Transverse colon (tissue), 4 donors: ENCODE results near the gene OR2V1. TPM values are rescaled to one million over a fixed set of nuclear protein-coding genes. Genes with fewer than 3 reads are reported as not detected.
"Not testable (repeated sequence)": the region's sequence is repeated elsewhere in the genome, so short reads cannot be mapped to it uniquely, and the experiment has no call there.

ENCODE experiments used
- DNase-seq: peaks from one replicate; pipeline ENCODE4 v3.0.0-alpha.2; 2019
- H3K27ac ChIP-seq, 4 donors: fragments of 200-600 bp; sonication (generic); 2 replicates each; pipeline ENCODE4 v1.5.1; 2016 to 2018; ENCODE audit warnings: inconsistent platforms in 4 of 4
- H3K27me3 ChIP-seq: fragments of 200-600 bp; sonication (generic); 2 replicates; pipeline ENCODE4 v1.5.1; 2017; ENCODE audit warnings: inconsistent platforms
- H3K36me3 ChIP-seq, 4 donors: fragments of 200-600 bp; sonication (generic); 2 replicates each; pipeline ENCODE4 v1.5.1; 2017 to 2019; ENCODE audit warnings: inconsistent platforms in 4 of 4
- H3K4me1 ChIP-seq, 4 donors: fragments of 200-600 bp; sonication (generic); 2 replicates each; pipeline ENCODE4 v1.5.1; 2017 to 2020; ENCODE audit warnings: inconsistent platforms in 4 of 4
- H3K4me3 ChIP-seq, 4 donors: fragments of 200-600 bp; sonication (generic); 1 replicate in 1 of 4; 2 replicates in 3 of 4; pipeline versions ENCODE4 v1.5.1 to v1.6.1; 2017 to 2019; ENCODE audit warnings: inconsistent platforms in 4 of 4
- H3K9me3 ChIP-seq, 2 donors: fragments of 200-600 bp; sonication (generic); 2 replicates each; pipeline ENCODE4 v1.5.1; 2017 to 2019; ENCODE audit warnings: inconsistent platforms in 2 of 2
- CTCF ChIP-seq, 5 experiments: fragments of 200-600 bp in 3 of 5; fragments of 450-650 bp in 2 of 5; sonication (generic) in 3 of 5; IDR thresholded peaks; 1 replicate in 2 of 5; 2 replicates in 3 of 5; pipeline ENCODE4 v1.5.1; 2016 to 2017; ENCODE audit warnings: antibody characterized with exemption in 5 of 5, inconsistent platforms in 3 of 5, mild to moderate bottlenecking in 2 of 5, moderate library complexity in 1 of 5
- EP300 ChIP-seq: sonication (generic); formaldehyde crosslinking; IDR thresholded peaks from one replicate; pipeline ENCODE4 v1.6.1; 2017; ENCODE audit warnings: antibody characterized with exemption, low read depth
- POLR2A ChIP-seq: fragments of 450-650 bp; IDR thresholded peaks from one replicate; pipeline ENCODE4 v1.6.1; 2016; ENCODE audit warnings: antibody characterized with exemption, mild to moderate bottlenecking, moderate library complexity
- POLR2AphosphoS5 ChIP-seq, 3 donors: sonication (generic); formaldehyde crosslinking; IDR thresholded peaks; one replicate each; pipeline ENCODE4 v1.6.1; 2016; ENCODE audit warnings: antibody characterized with exemption in 3 of 3
- WGBS, 2 donors: methylation state at CpG; one replicate each; pipeline ENCODE4 v1.1.5; 2018; ENCODE audit warnings: low coverage in 1 of 2; 5-methylcytosine and 5-hydroxymethylcytosine counted together
- in situ Hi-C, 4 donors: fragments of 200-750 bp; cut with MboI; loops; one replicate each; pipeline versions ENCODE4 v1.15.0 to v1.15.1; 2017; ENCODE audit warnings: low sequenced_read_pairs in 3 of 4, low pct_ligation_motif_present in 1 of 4, low pct_unique_long_range_greater_than_20kb in 1 of 4
- intact Hi-C: fragments of 100-400 bp; cut with DNase I; formaldehyde crosslinking; loops from one replicate; pipeline ENCODE4 v1.15.1; 2023; ENCODE audit warnings: low total_unique reads
- total RNA-seq, 4 donors: library from RNA; depleted of rRNA; stranded (reverse); fragments of >200 nt; gene quantifications; one replicate each; pipeline ENCODE4 v1.1.0, GENCODE V29; 2016

OR2V1 gene
- total RNA-seq, 4 donors from 2014 or later: not detected

DNA sequence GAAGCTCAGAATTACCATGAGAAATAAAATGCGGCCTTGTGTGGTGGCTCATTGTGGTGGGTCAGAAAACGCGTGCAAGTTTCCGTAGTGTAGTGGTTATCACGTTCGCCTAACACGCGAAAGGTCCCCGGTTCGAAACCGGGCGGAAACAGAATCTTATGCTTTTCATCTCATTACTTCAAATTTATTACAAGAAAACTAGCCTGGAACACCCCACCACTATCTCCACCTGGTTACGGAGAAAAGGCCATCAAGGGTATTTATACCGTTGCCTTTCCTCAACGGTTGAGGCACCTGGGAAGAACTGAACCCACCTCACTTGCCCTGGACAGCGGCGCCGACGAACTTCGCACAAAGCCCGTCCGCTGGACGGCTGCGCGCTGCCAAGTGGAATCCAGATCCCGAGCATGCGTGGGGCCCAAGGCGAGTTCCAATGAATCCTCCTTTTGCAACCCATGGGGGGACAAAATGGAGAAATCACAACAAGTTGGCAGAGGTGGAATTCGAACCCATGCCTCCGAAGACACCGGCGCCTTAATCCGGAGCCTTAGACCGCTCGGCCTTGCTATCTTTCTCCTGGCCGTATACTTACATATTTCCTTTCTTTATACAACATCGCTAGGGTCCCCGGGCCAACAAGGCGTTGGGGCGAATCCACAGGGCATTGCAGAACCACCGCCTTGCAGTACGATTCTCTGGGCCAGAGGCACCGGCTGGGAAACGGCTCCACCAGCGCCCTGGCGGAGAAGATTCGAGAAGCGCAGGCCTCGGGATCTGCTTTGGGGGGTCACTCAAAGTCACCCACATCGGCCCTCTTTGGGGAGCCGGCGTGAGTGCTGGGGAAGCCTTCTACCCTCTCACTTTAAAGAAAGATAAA is 33.3 kb upstream of the OR2V1 start:
- Histone ChIP-seq H3K9me3 (no peaks in the 10 kb centered on the region), H3K27ac (no peak overlapping the region), H3K4me3 (no peak overlapping the region), H3K27me3 (peaks cover 64% of the 10 kb centered on the region), H3K36me3 (no peaks in the 10 kb centered on the region), H3K4me1 (peaks cover 0 to 3% (median 0%) of the 10 kb centered on the region in 4 donors)
- WGBS, 2 donors: 48% methylated on average over 52 of the region's 52 CpGs; no CpG with 5 or more reads in 1 of the 2 donors
- in situ Hi-C loops: no loop called here
- DNase-seq: no peak
- TF ChIP-seq EP300: no peak
- no peak for TF ChIP-seq POLR2AphosphoS5 (IDR thresholded peaks at IDR 0.05)
- no peak for TF ChIP-seq POLR2A
- TF ChIP-seq CTCF (IDR thresholded peaks at IDR 0.05): no peak
- intact Hi-C loops: no loop called here

DNA sequence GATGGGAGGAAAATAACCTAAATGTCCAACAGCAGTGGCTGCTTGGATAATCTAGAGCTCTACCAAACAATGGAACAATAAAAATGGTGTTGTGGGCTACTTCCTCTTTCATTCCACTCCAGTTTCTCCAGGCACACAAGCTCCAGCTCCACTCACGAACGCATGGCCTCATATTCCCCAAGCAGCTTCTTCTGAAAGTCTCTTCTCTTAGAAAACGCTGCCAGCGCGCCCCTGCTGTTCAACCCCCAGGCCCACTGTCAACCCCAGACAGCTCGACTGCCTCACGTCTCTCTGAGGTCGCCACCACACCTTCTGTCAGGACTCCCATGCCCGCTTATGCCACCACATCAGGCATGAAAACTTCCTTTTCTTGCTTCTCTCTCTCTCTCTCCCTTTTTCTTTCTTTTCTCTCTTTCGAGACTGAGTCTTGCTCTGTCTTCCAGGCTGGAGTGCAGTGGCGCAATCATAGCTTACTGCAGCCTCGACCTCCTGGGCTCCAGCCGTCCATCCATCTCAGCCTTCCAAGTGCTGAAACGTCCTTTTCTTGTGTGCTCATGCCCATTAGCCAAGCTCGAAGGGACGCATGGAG is 32.6 kb upstream of the OR2V1 start:
- peaks cover 57% of the 10 kb centered on the region for H3K27me3 ChIP-seq
- in situ Hi-C loops: no loop called here
- H3K36me3 ChIP-seq: no peaks in the 10 kb centered on the region
- intact Hi-C loops: no loop called here
- TF ChIP-seq POLR2A (no peak), EP300 (no peak), POLR2AphosphoS5 (IDR thresholded peaks at IDR 0.05) (no peak), CTCF (IDR thresholded peaks at IDR 0.05) (no peak)
- WGBS, 2 donors: 49 to 65% methylated on average over 11 to 16 of the region's 16 CpGs
- no peak overlapping the region for H3K4me3 ChIP-seq
- no peak for DNase-seq
- H3K27ac ChIP-seq: no peak overlapping the region
- peaks cover 0 to 3% (median 0%) of the 10 kb centered on the region in 4 donors for H3K4me1 ChIP-seq
- H3K9me3 ChIP-seq: no peaks in the 10 kb centered on the region

DNA sequence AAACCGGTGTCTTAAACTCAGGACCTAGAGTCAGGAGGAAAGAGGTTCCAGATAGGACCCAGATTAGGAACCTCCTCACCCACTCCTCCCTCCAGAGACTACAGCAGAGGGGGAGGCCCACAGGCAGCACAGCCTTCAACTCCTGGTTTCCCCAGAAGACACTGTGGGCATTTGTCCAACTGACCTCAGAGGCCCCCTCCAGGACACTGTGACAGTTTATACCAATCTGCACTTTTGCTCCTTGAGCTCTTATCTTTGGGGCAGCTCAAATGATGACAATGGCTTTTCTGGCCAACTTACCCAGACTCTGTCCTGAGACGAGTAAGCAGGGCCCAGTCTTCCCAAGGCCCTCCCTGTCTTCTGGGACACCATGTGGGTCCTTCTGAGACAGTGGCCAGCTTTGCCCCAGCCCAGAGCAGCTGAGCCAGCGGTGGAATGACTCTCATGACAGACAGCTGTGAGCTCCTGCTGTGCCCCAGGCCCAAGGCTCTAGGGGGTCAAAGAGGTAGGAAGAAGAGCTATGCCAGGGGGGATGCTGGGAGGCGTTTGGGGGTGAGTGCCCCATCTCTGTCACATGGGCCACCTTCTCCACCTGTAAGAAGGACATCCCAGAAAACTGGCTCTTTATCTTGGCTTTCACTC is 30.7 kb upstream of the OR2V1 start:
- TF ChIP-seq POLR2A: no peak
- no peak for TF ChIP-seq EP300
- TF ChIP-seq CTCF (IDR thresholded peaks at IDR 0.05): no peak
- no peak for TF ChIP-seq POLR2AphosphoS5 (IDR thresholded peaks at IDR 0.05)
- 80% methylated on average over 4 of the region's 4 CpGs; no CpG with 5 or more reads in 1 of the 2 donors for WGBS, 2 donors
- peaks cover 0 to 3% (median 0%) of the 10 kb centered on the region in 4 donors for H3K4me1 ChIP-seq
- H3K27me3 ChIP-seq: peaks cover 43% of the 10 kb centered on the region
- intact Hi-C loops: no loop called here
- no peaks in the 10 kb centered on the region for H3K9me3 ChIP-seq
- DNase-seq: no peak
- H3K27ac ChIP-seq: peak overlapping the region in 1 of 4 donors; percentile 55
- no peaks in the 10 kb centered on the region for H3K36me3 ChIP-seq
- H3K4me3 ChIP-seq: no peak overlapping the region
- in situ Hi-C loops: no loop called here

DNA sequence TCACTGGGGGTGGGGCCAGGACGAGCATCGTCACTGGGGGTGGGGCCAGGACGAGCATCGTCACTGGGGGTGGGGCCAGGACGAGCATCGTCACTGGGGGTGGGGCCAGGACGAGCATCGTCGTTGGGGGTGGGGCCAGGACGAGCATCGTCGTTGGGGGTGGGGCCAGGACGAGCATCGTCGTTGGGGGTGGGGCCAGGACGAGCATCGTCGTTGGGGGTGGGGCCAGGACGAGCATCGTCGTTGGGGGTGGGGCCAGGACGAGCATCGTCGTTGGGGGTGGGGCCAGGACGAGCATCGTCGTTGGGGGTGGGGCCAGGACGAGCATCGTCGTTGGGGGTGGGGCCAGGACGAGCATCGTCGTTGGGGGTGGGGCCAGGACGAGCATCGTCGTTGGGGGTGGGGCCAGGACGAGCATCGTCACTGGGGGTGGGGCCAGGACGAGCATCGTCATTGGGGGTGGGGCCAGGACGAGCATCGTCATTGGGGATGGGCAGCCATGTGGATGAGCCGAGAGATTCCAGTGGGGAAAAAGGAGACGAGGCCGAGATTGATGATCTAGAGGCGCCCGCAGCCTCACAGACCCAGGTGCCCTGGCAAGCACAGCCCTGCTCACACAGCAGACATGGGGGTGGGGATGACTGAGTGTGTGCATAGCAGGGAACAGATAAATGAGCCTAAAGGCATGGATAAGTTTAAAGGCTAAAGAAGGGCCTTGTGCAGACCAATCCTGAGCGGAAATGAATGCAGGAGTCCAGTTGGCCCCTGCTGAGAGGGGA is 30.0 kb upstream of the OR2V1 start:
- in situ Hi-C loops, intact Hi-C loops, H3K36me3 ChIP-seq, DNase-seq, H3K4me1 ChIP-seq, H3K4me3 ChIP-seq, H3K9me3 ChIP-seq: not testable (repeated sequence)
- H3K27ac ChIP-seq: peak overlapping the region in 1 of 4 donors; percentile 55
- peaks cover 36% of the 10 kb centered on the region for H3K27me3 ChIP-seq
- WGBS, 2 donors: 28% methylated on average over 14 of the region's 48 CpGs; no CpG with 5 or more reads in 1 of the 2 donors
